Islet of Langerhans (tissue), 1 donor: ENCODE results near the gene COL25A1.

Source experiments
- FAIRE-seq: peaks from one replicate; lab custom pipeline; 2011; peaks lifted over from hg19 to GRCh38; lab: Jason Lieb, UNC

The COL25A1 gene

DNA sequence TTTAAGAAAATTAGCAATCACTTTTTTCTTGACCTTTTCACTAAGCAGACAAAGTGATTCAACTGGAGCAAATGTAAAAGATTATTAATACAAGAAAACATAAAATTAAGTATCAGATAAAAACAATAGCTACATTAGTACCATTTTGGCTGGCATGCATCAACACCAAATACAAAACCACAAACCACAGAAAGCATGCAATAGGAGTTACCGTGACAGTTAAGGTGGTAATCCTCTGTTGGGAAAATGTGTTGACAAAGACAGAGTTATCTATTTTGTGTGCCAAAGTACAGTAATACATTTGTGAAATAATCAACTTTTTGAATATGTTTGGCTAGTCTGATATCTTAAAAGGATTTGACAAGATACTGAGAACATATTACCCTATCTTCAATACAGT, 449.8 kb downstream of the COL25A1 start:
- FAIRE-seq, result no peak

DNA sequence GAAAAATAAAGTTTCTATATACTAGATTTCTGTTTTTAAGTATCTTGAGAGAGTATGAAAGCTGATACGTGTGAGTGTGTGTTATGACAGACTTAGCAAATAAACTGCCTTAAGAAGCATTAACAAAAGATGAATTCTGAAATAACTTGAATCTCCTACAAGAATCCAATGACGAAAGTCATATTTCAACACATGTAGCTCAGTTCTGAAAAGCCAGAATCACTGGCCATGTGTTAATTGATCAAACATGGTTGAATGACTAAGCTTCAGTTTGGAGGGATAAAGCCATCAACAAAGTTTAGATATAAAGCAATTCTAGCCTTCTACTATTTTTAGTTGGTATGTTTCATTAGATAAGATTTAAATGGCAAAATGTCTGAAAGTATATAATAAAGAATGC, 451.1 kb downstream of the COL25A1 start:
- FAIRE-seq, result no peak

DNA sequence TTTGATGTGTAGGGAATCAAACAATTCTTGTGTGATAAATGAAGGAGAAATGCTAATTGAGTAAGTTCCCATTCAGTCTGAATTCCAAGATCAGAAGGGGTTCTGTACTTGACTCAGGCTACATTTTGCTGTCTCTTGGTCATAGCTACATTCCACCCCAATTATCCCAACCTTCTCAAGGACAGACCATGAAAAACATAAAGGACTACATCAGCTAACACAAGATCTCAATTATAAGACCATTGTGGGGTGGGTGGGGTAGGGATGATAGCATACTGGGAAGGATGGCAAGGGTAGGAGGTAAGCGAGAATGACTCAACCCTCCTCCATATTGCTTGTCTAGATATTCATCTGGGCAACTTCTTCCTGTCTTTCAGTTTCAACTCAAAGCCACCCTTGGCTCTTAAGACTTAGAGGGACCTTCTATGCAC, 452.2 kb downstream of the COL25A1 start:
- FAIRE-seq, result no peak

DNA sequence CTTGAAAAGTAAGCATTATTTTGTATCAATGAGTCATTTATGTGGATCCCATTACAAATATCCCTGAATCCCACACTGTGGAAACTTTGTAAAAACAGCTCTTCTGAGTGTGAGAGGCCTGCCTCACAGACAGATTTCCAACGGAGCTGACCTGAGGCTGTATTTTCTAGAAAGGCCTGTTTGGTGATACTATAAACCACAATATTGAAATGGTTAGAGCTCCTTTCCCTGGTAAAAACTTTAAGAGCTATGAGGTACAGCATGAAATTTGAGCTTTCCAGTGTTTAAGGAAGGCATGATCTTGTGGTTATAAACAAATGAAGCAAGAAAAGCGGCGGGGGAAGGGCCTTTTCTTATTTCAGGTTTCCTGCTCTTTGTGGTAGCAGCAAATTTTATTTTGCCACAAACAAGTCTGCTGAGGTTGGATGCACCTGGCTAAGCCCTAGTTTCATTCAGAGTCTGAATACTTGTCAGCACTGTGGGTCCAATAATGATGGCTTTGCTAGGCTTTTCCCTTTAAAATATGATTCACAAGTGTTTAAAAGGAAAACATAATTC, 452.8 kb downstream of the COL25A1 start:
- no peak for FAIRE-seq

- no peak for FAIRE-seq
Observed at GRCh38 chr4:108846568-108846967, 455.9 kb downstream of the COL25A1 start.

- no peak for FAIRE-seq
Observed at GRCh38 chr4:108840426-108840975, 462.0 kb downstream of the COL25A1 start.

DNA sequence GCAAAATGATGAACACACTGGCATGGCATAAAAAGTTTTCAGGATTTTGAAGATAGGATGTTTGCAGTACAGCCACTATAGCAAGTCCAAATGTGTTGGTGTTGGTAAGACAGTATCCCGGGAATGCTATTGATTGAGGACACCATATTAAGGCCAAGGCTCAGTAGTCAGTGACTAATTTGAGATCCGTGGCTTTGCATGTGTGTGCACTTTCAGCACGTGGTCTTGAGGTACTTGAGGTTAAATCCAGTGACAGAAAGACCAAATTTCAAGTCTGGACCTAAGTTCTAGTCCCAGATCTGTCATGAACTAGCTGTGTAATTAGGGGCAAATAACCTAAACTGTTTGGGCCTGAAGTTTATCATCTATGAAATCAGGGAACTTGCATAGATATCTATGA, 463.1 kb downstream of the COL25A1 start:
- FAIRE-seq, result no peak

DNA sequence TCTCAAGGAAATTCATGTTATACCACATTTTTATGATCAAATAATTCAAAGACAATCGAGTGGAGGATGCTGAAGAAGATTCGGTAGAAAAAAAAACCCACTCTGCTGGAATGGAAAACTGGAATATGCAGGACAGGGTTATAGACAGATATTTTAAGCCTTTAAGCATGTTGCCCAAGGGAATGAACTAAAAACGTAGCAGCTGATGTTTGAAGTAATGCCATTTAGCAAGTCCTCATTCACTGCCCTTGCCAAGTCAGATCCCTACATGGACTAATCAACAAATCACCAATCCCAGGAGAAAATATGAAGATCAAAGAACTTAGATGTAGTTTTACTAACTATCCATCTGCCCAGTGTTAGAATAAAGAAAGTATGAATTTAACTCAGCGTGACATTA, 464.0 kb downstream of the COL25A1 start:
- FAIRE-seq, result no peak

GRCh38 chr4:108834835-108835384, 467.5 kb downstream of the COL25A1 start:
- FAIRE-seq, result peak; percentile 97

DNA sequence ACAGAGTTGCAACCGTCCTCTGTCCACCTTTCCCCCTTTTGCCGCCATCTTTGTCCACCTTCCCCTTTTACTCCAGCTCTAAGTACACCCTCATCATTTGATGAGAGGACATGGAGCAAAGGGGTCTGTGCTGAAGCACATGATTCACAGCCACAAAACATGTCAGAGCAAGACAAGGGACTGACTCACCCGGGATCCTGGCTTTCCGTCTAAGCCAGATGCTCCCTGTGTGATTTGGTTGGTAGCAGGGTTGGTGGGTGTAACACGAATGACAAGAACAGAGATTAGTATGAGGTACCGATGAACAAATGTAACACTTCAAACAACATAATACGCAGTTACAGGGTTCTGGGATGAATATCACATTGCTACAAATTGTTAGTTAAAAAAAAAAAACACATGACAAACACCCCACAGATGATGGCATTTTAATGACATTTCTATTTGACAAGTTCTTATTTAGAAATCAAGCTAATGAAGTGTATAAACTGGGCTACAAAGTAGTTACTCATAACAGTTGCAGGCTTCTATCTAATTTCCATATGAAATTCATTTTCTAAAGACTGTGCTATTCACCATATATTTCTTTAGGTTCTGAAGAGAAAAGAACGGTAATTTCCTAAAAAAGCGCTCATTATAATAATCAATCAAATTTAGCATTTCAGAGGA, 468.2 kb downstream of the COL25A1 start:
- no peak for FAIRE-seq

- FAIRE-seq, result no peak
Observed at GRCh38 chr4:108833046-108833445, 469.4 kb downstream of the COL25A1 start.

GRCh38 chr4:108831886-108832285, 470.6 kb downstream of the COL25A1 start:
- FAIRE-seq, result no peak

- no peak for FAIRE-seq
Observed at GRCh38 chr4:108831291-108831690, 471.2 kb downstream of the COL25A1 start.

DNA sequence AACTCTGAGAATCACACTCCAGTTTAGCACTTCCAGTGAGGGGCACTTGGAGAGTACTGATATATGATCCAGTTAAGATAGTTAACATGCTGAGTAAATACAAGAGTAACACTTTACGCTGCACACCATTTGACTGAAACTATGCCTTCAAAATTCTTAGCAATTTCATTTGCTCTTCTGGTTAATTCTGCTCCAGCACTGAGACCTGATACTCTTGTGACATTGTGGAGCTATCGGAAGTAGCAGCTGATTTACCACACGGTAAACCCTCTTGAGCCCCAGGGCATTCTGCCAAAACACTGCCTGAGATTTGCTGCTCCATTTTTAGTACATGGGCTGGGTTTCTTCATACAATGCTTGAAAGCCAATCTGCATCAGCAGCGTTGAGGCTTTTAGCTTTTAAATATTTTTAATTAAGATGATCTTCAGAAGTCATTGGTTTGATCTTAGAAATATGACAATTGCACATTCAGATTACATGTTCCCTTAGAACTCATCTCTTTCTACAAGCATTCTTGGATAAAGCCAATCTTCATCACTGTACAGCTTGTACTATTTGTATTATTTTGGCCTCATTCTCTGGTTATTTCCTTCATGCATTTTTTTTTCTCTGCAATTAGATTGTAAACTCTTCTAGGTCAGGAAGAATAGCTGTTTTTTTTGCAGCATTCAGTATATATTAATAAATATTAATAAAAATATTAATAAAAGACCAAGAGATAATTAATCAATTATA, 471.8 kb downstream of the COL25A1 start:
- FAIRE-seq, result no peak

GRCh38 chr4:108829966-108830492, 472.4 kb downstream of the COL25A1 start:
- no peak for FAIRE-seq

DNA sequence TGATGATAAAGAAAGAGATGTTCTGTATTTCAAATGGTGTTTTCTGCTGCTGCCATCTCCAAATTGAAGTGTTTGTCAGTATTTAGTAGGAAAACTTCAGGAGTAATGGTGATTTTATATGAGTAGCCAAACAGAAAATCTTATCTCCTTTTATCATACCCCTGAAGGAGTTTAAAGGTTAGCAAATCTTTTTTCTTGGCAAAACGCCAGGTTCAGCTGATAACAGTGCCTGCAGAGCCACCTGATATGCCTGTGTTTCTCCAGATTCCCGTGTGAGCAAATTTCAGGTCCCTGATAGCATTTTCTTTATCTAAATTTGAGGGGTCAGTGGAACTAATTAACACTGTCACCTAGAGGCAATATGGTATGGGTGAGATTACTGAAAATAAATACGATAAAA, 473.8 kb downstream of the COL25A1 start:
- FAIRE-seq, result no peak

GRCh38 chr4:108825737-108826136, 476.7 kb downstream of the COL25A1 start:
- no peak for FAIRE-seq

GRCh38 chr4:108821351-108821930, 481.0 kb downstream of the COL25A1 start:
- no peak for FAIRE-seq

- no peak for FAIRE-seq
Observed at GRCh38 chr4:108820492-108821350, 481.7 kb downstream of the COL25A1 start.

DNA sequence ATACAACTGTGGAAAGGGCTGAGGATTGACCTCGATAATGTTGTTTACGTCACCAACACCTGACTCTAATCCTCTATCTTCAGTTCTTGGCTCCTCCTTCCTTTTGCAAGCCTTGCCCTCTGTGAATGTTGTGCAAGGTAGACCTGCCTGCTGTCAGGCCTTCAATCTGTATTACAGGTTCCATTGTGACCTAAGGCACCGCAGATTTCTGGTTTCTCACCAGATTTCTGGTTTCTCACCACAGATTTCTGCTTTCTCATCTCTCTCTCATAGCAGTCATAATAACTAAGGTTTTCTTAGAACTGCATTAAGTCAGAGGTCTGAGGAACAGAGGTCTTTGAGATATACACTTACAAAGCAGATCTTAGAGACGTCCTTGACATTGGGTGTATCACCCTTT, 488.1 kb downstream of the COL25A1 start:
- no peak for FAIRE-seq

DNA sequence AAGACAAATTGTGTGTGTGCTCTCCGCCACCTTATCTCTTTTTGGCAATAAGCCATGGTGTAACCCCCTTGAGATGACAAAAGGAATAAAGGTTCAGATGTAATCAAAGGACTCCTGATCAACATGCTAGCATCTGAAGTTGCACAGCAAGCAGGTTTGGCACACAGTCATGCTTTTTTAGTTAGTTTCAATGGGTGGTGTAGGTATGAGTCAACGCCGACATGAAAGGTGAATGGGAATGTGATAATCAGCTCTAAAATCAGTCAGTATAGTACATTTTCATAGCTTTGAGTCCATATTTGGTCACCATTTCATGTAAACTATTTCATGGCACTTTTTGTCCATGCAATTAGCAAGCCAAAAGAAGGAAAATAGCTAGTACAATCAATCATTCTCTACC, 489.2 kb downstream of the COL25A1 start:
- FAIRE-seq, result no peak
